ENCODE results near the gene SPRY4.
"Not testable (repeated sequence)": the region's sequence is repeated elsewhere in the genome, so short reads cannot be mapped to it uniquely, and the experiment has no call there.

Gene SPRY4

DNA sequence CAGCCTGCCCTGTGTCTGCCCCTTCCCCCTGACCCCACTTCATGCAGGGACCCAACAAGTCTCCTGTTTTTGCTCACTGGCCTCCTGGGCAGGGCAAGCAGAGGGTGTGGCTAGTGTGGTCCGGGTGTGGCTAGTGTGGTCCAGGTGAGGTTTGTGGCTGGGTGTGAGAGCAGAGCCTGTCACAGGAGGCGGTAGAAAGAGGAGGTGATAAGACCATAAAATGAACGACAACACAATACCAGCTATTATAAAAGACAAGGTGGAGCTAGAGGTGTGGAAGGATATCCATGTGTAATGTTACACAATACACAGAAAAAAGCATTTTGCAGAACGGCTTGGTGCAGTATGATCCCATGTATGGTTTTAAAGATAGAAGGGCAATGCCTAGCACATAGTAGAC, 23.3 kb downstream of the SPRY4 start:
- Histone ChIP-seq H3K4me1 (ENCODE audit: control insufficient read depth in 1 of 2, insufficient read depth in 1 of 2, low read depth in 1 of 2, low read length in 1 of 2) (no peaks in the 10 kb centered on the region), H3K9me3 (no peaks in the 10 kb centered on the region), H3K4me3 (ENCODE audit: low read depth in 1 of 2, low read length in 1 of 2) (no peak overlapping the region), H3K36me3 (no peaks in the 10 kb centered on the region), H3K27me3 (peaks cover 15% of the 10 kb centered on the region), H3K27ac (no peak overlapping the region)
- TF ChIP-seq, protein P1, sequence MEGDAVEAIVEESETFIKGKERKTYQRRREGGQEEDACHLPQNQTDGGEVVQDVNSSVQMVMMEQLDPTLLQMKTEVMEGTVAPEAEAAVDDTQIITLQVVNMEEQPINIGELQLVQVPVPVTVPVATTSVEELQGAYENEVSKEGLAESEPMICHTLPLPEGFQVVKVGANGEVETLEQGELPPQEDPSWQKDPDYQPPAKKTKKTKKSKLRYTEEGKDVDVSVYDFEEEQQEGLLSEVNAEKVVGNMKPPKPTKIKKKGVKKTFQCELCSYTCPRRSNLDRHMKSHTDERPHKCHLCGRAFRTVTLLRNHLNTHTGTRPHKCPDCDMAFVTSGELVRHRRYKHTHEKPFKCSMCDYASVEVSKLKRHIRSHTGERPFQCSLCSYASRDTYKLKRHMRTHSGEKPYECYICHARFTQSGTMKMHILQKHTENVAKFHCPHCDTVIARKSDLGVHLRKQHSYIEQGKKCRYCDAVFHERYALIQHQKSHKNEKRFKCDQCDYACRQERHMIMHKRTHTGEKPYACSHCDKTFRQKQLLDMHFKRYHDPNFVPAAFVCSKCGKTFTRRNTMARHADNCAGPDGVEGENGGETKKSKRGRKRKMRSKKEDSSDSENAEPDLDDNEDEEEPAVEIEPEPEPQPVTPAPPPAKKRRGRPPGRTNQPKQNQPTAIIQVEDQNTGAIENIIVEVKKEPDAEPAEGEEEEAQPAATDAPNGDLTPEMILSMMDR (IDR thresholded peaks at IDR 0.05) = no peak

DNA sequence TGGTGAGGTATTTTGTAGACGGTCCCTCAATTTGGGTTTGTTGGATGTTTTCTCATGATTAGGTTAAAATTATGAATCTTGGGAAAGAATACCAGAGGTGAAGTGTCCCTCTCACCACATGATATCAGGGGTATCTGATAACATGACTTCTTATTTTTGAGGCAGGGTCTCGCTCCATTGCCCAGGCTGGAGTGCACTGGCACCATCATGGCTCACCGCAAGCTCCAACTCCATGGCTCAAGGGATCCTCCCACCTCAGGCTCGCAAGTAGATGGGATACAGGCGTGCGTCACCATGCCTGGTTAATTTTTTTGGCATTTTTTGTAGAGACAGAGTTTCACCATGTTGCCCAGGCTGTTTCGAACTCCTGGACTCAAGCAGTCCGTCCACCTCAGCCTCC, 24.1 kb downstream of the SPRY4 start:
- Histone ChIP-seq H3K36me3 (no peaks in the 10 kb centered on the region), H3K27ac (no peak overlapping the region), H3K27me3 (peaks cover 12% of the 10 kb centered on the region), H3K4me1 (ENCODE audit: control insufficient read depth in 1 of 2, insufficient read depth in 1 of 2, low read depth in 1 of 2, low read length in 1 of 2) (no peaks in the 10 kb centered on the region), H3K4me3 (ENCODE audit: low read depth in 1 of 2, low read length in 1 of 2) (no peak overlapping the region), H3K9me3 (no peaks in the 10 kb centered on the region)
- TF ChIP-seq, protein P1 (IDR thresholded peaks at IDR 0.05) = no peak

DNA sequence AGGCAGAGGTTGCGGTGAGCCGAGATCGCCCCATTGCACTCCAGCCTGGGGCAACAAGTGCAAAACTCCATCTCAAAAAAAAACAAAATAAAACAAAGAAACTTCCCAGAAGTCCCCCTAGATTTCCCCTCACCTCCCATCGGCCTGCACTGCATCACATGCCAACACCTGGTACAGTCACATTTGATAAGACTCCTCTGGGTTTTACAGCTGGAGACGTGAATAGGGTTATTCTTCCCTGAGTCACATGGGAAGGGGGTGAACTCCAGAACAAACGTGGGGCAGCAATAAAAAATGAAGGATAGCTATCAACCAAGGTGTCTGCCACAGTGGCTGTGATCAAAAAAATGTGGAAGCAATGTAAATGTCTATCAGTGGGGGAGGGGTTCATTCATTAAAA, 26.0 kb downstream of the SPRY4 start:
- peaks cover 19% of the 10 kb centered on the region for H3K27me3 ChIP-seq
- TF ChIP-seq, protein P1 (IDR thresholded peaks at IDR 0.05) = no peak
- no peaks in the 10 kb centered on the region for H3K36me3 ChIP-seq
- no peak overlapping the region for H3K27ac ChIP-seq
- H3K4me1 ChIP-seq (ENCODE audit: control insufficient read depth in 1 of 2, insufficient read depth in 1 of 2, low read depth in 1 of 2, low read length in 1 of 2) = no peaks in the 10 kb centered on the region
- no peaks in the 10 kb centered on the region for H3K9me3 ChIP-seq
- H3K4me3 ChIP-seq (ENCODE audit: low read depth in 1 of 2, low read length in 1 of 2) = no peak overlapping the region

DNA sequence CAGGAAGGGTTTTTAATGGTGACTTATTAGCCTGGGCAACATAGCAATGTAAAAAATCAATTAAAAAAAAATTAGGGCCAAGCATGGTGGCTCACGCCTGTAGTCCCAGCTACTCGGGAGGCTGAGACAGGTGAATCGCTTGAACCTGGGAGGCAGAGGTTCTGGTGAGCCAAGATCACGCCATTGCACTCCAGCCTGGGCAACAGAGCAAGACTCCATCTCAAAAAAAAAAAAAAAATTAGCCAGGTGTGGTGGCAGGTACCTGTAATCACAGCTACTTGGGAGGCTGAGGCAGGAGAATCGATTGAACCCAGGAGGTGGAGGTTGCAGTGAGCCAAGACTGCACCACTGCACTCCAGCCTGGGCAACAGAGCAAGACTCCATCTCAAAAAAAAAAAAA, 27.0 kb downstream of the SPRY4 start:
- not testable (repeated sequence) for H3K4me1 ChIP-seq (ENCODE audit: control insufficient read depth in 1 of 2, insufficient read depth in 1 of 2, low read depth in 1 of 2, low read length in 1 of 2)

DNA sequence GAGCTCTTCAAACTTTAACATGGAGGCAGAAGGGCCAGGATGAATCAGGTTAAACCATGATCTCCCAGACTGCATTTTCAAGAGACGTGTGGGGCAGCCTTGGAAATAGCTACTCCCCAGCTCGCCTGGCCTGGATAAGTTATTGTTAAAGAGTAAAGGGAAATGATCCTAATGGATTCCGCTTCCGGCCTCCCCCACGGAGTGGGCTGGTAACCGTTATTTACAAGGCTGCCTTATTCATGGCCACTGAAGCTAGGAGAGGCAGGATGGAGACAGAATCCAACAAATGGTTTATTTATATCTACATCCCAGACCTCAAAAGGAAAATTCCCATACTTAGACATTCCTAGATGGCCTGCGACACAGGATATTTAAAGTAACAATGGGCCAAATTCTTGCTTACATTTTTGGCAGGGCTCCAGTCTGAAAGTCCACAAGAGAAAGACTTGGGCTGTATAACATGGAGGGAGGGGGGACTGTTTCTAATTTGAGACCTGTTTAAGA, 27.9 kb downstream of the SPRY4 start:
- no peaks in the 10 kb centered on the region for H3K9me3 ChIP-seq
- H3K36me3 ChIP-seq = no peaks in the 10 kb centered on the region
- H3K27ac ChIP-seq = no peak overlapping the region

More for the DNA sequence above, 27.0 kb downstream of the SPRY4 start:
- peaks cover 19% of the 10 kb centered on the region for H3K27me3 ChIP-seq
- not testable (repeated sequence) for H3K27ac ChIP-seq; H3K36me3 ChIP-seq; H3K9me3 ChIP-seq; H3K4me3 ChIP-seq (ENCODE audit: low read depth in 1 of 2, low read length in 1 of 2)

More for the DNA sequence above, 27.9 kb downstream of the SPRY4 start:
- TF ChIP-seq, protein P1 (IDR thresholded peaks at IDR 0.05) = no peak
- Histone ChIP-seq H3K4me1 (ENCODE audit: control insufficient read depth in 1 of 2, insufficient read depth in 1 of 2, low read depth in 1 of 2, low read length in 1 of 2) (no peaks in the 10 kb centered on the region), H3K4me3 (ENCODE audit: low read depth in 1 of 2, low read length in 1 of 2) (no peak overlapping the region), H3K27me3 (peaks cover 19% of the 10 kb centered on the region)
